A673 (cell line): ENCODE data around the gene ACOT13.

ENCODE experiments used
- CTCF ChIP-seq: fragments of 300-800, 200-600 bp; sonication (generic); conservative IDR thresholded peaks from 2 replicates; pipeline ENCODE4 v1.5.1; 2017; ENCODE audit warnings: low read depth, mild to moderate bottlenecking, antibody characterized with exemption, low read length, moderate library complexity, mixed read lengths
- EZH2 ChIP-seq: fragments of 200-600 bp; sonication (generic); IDR thresholded peaks from 2 replicates; pipeline ENCODE4 v1.6.1; 2017; ENCODE audit warnings: borderline replicate concordance, low read depth, mild to moderate bottlenecking, mixed read lengths, antibody characterized with exemption, low read length; ENCODE audit not compliant: poor library complexity, severe bottlenecking

DNA sequence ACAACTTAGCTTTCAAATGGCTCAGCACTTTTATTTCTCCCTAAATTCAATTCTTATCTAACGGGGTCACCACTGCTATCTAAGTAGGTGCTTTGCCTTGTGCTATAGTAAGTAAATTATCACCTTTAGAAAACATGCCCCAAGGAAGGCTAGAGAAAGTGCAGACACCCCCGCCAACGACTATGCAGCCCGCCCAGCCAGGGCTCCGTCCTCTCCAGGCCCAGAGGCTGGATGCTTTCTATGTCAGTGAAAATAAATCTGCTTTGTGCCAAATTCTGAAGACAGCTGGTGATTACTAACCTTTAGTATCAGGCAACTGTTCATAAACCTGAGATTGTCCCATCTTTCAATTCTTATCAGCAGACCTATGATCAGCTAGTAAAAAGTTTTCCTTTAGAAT, 35.2 kb upstream of the ACOT13 start:
- TF ChIP-seq CTCF (no peak), EZH2 (no peak)
